Measurements from ENCODE around the gene TBC1D3E.
"Not testable (repeated sequence)": the region's sequence is repeated elsewhere in the genome, so short reads cannot be mapped to it uniquely, and the experiment has no call there.

TBC1D3E gene

GRCh38 chr17:38127651-38128050 lies at the start of gene TBC1D3E:
Gene TBC1D3E (plus strand): TSS chr17:38127951. CDS start chr17:38129496, 1,545 bp downstream.
- not testable (repeated sequence) for DNase-seq

GRCh38 chr17:38087344-38087743 lies 40.4 kb upstream of the TBC1D3E start:
- not testable (repeated sequence) for DNase-seq

- not testable (repeated sequence) for DNase-seq
These were observed 39.6 kb upstream of the TBC1D3E start for GRCh38 chr17:38088120-38088519.

DNA sequence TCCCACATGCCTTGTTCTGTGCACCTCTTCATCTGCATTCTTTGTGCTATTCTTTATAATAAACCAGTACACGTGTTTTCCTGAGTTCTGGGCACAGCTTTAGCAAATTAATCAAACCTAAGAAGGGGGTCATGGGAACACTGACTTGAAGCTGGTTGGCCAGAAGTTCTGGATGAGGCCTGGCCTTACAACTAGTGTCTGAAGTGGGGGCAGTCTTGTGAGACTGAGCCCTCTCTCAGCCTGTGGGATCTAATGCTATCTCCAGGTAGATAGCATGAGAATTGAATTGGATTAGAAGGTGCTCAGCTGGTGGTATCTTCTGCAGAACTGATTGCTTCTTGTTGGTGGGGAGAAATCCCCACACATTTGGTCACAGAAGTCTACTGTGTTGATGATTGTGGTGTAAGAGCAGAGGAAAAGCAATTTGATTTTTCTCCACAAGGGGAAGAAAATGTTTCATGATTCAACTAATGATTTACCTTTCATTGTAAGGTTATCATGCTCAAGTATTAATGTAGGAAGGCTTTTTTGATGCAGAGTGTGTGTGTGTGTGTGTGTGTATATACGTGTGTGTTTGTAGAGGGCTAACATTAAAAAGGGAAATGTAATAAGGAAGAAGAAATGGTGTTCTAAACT lies 33.6 kb upstream of the TBC1D3E start:
- not testable (repeated sequence) for DNase-seq

GRCh38 chr17:38099262-38099661 lies 28.5 kb upstream of the TBC1D3E start:
- DNase-seq, result not testable (repeated sequence)

GRCh38 chr17:38119829-38120228 lies 7.9 kb upstream of the TBC1D3E start:
- DNase-seq, result not testable (repeated sequence)

DNA sequence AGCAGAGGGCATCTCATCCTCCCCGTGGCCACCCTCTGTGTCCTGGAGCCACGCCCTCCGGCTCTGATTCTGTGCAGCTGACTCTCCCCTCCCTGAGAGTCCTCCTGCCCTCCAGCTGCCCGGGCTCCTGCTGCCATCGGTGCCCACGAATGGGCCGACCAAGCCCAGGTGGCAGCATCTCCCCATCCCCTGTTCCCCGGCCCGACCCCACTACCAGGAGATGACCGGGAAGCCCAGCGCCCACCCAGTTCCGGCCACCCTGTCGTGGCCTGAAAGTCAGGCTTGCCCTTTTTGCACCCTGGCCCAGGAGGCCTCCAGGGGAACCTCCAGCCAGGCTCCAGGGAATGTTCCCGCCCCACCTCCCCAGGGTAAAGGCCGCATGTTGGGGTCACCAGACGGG lies 7.1 kb downstream of the TBC1D3E start:
- DNase-seq, result not testable (repeated sequence)
